ENCODE data around the gene GBGT1.

The GBGT1 gene

GRCh38 chr9:133117271-133118178 lies 46.2 kb downstream of the GBGT1 start:
- no peak overlapping the region for H3K27ac ChIP-seq (ENCODE audit: poor library complexity, severe bottlenecking)
- H3K4me1 ChIP-seq (ENCODE audit: insufficient read depth, poor library complexity, severe bottlenecking), result no peaks in the 10 kb centered on the region
- no peaks in the 10 kb centered on the region for H3K9me3 ChIP-seq (ENCODE audit: severe bottlenecking)
- H3K4me3 ChIP-seq (ENCODE audit: severe bottlenecking), result no peak overlapping the region
- H3K27me3 ChIP-seq (ENCODE audit: insufficient read depth, poor library complexity, severe bottlenecking), result no peaks in the 10 kb centered on the region
- DNase-seq (ENCODE audit: low spot score) (no peak), ATAC-seq (ENCODE audit: low read depth) (no peak)
- no peaks in the 10 kb centered on the region for H3K36me3 ChIP-seq (ENCODE audit: low read depth)
- TF ChIP-seq CTCF (IDR thresholded peaks at IDR 0.05; ENCODE audit: poor library complexity, severe bottlenecking), result no peak

GRCh38 chr9:133116346-133117231 lies 47.1 kb downstream of the GBGT1 start:
- Histone ChIP-seq H3K4me1 (ENCODE audit: insufficient read depth, poor library complexity, severe bottlenecking) (no peaks in the 10 kb centered on the region), H3K27ac (ENCODE audit: poor library complexity, severe bottlenecking) (no peak overlapping the region), H3K4me3 (ENCODE audit: severe bottlenecking) (no peak overlapping the region), H3K9me3 (ENCODE audit: severe bottlenecking) (no peaks in the 10 kb centered on the region), H3K27me3 (ENCODE audit: insufficient read depth, poor library complexity, severe bottlenecking) (no peaks in the 10 kb centered on the region), H3K36me3 (ENCODE audit: low read depth) (no peaks in the 10 kb centered on the region)
- ATAC-seq (ENCODE audit: low read depth) (no peak), DNase-seq (ENCODE audit: low spot score) (no peak)
- TF ChIP-seq CTCF (IDR thresholded peaks at IDR 0.05; ENCODE audit: poor library complexity, severe bottlenecking), result no peak

- Histone ChIP-seq H3K4me3 (ENCODE audit: severe bottlenecking) (no peak overlapping the region), H3K27me3 (ENCODE audit: insufficient read depth, poor library complexity, severe bottlenecking) (no peaks in the 10 kb centered on the region), H3K9me3 (ENCODE audit: severe bottlenecking) (no peaks in the 10 kb centered on the region), H3K4me1 (ENCODE audit: insufficient read depth, poor library complexity, severe bottlenecking) (no peaks in the 10 kb centered on the region), H3K36me3 (ENCODE audit: low read depth) (no peaks in the 10 kb centered on the region), H3K27ac (ENCODE audit: poor library complexity, severe bottlenecking) (no peak overlapping the region)
- DNase-seq (ENCODE audit: low spot score) (no peak), ATAC-seq (ENCODE audit: low read depth) (no peak)
- TF ChIP-seq CTCF (IDR thresholded peaks at IDR 0.05; ENCODE audit: poor library complexity, severe bottlenecking), result no peak
Observed at GRCh38 chr9:133115604-133116345, 47.9 kb downstream of the GBGT1 start.

GRCh38 chr9:133114886-133115603 lies 48.7 kb downstream of the GBGT1 start:
- TF ChIP-seq CTCF (IDR thresholded peaks at IDR 0.05; ENCODE audit: poor library complexity, severe bottlenecking), result no peak
- H3K4me1 ChIP-seq (ENCODE audit: insufficient read depth, poor library complexity, severe bottlenecking), result no peaks in the 10 kb centered on the region
- no peak; the same call in 2 of the 3 replicates for ATAC-seq (ENCODE audit: low read depth)
- no peaks in the 10 kb centered on the region for H3K27me3 ChIP-seq (ENCODE audit: insufficient read depth, poor library complexity, severe bottlenecking)
- H3K36me3 ChIP-seq (ENCODE audit: low read depth), result peaks cover 6% of the 10 kb centered on the region; the same call in 1 of the 2 replicates
- no peak overlapping the region for H3K27ac ChIP-seq (ENCODE audit: poor library complexity, severe bottlenecking)
- no peak overlapping the region for H3K4me3 ChIP-seq (ENCODE audit: severe bottlenecking)
- peak; percentile 48 for DNase-seq (ENCODE audit: low spot score)
- H3K9me3 ChIP-seq (ENCODE audit: severe bottlenecking), result no peaks in the 10 kb centered on the region

Measured in RWPE2 (cell line).